Prostate gland (tissue), 2 donors: ENCODE results near the gene METTL17.

Experiments used
- CTCF ChIP-seq, 4 experiments: fragments of 200-600 bp in 2 of 4; fragments of 450-650 bp in 2 of 4; sonication (generic) in 2 of 4; IDR thresholded peaks; 1 replicate in 3 of 4; 2 replicates in 1 of 4; pipeline ENCODE4 v1.5.1; 2016 to 2019; ENCODE audit warnings: antibody characterized with exemption in 4 of 4, mild to moderate bottlenecking in 2 of 4, moderate library complexity in 2 of 4
- POLR2A ChIP-seq: fragments of 450-650 bp; IDR thresholded peaks from one replicate; pipeline ENCODE4 v1.6.1; 2016; ENCODE audit warnings: antibody characterized with exemption, mild to moderate bottlenecking
- POLR2AphosphoS5 ChIP-seq: sonication (generic); formaldehyde crosslinking; IDR thresholded peaks from one replicate; pipeline ENCODE4 v1.6.1; 2017; ENCODE audit warnings: antibody characterized with exemption

GRCh38 chr14:21023174-21023573, 33.4 kb downstream of the METTL17 start:
- TF ChIP-seq CTCF (IDR thresholded peaks at IDR 0.05) (no peak), POLR2A (no peak), POLR2AphosphoS5 (no peak)
